Adrenal gland (tissue), 5 donors: ENCODE data around the gene LRRK1.

Experiments
- CTCF ChIP-seq, 6 experiments: fragments of 450-650 bp in 4 of 6; fragments of 200-600 bp in 2 of 6; sonication (generic) in 1 of 6; IDR thresholded peaks; 1 replicate in 5 of 6; 2 replicates in 1 of 6; pipeline versions ENCODE4 v1.5.1 to v1.8.0; 2016 to 2021; ENCODE audit warnings: antibody characterized with exemption in 6 of 6, mild to moderate bottlenecking in 2 of 6, moderate library complexity in 1 of 6
- POLR2A ChIP-seq, 2 donors: fragments of 450-650 bp; IDR thresholded peaks; one replicate each; pipeline ENCODE4 v1.6.1; 2017; ENCODE audit warnings: antibody characterized with exemption in 2 of 2, mild to moderate bottlenecking in 2 of 2, moderate library complexity in 1 of 2
- donor health status: DM: no; HTN: no; CAD: no.

GRCh38 chr15:100997442-100997841, 78.3 kb downstream of the LRRK1 start:
- TF ChIP-seq CTCF (IDR thresholded peaks at IDR 0.05), result no peak
- TF ChIP-seq POLR2A (IDR thresholded peaks at IDR 0.05), result no peak
